ENCODE results near the gene SERINC3.

Gene SERINC3

DNA sequence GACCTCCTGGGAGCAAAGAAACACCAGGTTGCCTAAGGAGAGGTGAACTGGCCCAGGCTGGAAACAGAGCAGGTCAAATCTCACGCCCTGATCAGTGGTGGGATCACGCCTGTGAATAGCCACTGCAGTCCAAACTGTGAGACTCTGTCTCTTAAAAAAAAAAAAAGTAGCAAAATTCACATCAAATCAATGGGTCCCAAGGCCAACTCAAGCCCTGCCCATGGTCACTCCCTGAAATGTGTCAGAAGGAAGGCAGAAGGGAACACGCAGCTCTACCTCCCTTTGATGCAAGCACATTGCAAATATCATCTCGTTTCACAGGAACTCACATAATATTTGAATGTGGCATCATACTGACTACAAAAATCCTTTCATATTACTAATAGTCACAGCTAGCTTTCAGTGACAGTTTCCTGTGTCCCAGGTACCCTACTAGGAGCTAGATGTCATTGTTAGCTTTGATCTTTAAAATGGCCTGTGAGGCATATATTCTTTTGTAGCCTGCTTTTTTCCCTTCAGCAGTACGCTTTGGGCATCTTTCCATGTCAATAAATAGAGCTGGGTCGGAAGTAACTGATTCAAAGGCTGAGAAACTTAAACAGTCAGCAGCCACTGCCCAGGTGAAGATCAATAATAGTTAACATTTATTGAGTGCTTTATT, 60.6 kb downstream of the SERINC3 start:
- no peak for DNase-seq

DNA sequence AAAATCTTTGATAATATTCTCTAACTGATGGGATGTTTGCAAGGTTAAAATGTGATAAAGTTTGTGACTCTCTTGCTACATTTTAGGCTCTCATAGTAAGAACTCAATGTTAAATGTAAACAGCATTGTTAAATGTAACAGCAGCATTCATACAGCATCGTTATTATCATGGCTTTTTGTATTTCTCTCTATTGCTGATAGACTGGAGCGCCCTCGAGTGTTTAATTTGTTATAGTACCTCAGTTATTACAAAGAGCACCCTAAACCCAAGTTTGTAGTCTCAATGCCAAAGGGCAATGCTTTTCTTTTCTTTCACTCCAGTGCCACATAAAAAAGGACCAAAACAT, 61.1 kb downstream of the SERINC3 start:
- peak; percentile 12 for DNase-seq

DNA sequence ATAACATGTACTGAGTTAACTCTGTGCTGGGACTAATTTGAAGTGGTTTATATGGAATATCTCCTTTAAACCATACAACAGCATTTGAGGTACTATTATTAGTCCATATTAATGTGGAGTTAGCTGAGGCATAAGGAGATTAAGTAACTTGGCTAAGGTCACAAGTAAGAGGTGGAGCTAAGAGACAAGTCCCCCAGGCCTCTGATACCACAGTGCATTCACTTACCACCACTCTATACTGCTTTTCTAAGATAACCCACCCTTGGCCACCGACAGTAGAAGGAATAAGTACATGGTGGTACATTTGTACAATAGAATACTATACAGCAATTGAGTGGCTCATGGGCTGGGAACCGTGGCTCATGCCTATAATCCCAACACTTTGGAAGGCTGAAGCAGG, 62.6 kb downstream of the SERINC3 start:
- no peak for DNase-seq

DNA sequence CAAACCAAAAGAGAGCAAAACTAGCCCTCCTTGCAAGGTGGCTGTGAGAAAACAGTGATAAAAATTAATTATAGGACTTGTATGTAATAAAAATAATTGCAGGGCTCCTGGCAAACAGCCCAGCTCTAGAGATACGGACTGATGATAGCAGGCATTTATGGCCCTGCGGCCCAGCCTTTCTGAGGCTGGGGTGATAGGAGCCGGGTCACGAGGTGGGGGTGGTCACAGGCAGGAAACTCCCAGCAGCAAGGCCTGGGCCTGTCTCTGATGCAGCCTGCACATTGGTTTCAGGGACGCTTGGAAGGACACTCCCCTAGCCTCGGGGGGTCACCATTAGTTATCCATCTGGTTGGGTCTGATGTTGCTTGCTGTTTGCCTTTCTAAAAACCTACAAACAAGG, 64.9 kb downstream of the SERINC3 start:
- DNase-seq, result no peak

DNA sequence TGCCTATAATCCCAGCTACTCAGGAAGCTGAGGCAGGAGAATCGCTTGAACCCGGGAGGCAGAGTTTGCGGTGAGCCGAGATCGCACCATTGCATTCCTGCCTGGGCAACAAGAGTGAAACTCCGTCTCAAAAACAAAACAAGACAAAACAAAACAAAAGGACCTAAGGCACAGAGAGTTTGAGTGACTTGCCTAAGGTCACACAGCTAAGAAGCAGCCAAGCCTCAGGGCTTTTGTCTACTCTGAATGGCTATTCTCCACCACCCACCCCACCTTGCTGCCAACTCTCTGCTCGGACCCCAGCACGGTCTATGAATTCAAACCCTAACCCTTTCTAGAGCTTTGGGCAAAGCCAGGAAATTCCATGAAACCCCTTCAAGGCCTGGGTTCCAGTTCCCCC, 65.3 kb downstream of the SERINC3 start:
- DNase-seq, result no peak

DNA sequence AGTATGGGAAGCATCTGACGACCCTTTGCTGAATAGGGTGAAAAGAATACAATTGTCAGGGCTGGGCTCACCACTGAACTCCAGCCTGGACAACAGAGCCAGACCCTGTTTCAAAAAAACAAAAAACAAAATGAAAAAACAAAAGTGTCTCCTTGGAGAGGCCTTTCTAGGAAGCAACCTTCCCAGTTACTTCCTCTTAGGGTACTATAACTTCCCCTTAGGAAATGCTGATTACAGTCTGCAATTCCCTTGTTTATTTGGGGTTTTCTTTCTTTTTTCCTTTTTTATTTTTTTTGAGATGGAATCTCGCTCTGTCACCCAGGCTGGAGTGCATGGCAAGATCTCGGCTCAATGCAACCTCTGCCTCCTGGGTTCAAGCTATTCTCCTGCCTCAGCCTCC, 66.7 kb downstream of the SERINC3 start:
- DNase-seq, result no peak

DNA sequence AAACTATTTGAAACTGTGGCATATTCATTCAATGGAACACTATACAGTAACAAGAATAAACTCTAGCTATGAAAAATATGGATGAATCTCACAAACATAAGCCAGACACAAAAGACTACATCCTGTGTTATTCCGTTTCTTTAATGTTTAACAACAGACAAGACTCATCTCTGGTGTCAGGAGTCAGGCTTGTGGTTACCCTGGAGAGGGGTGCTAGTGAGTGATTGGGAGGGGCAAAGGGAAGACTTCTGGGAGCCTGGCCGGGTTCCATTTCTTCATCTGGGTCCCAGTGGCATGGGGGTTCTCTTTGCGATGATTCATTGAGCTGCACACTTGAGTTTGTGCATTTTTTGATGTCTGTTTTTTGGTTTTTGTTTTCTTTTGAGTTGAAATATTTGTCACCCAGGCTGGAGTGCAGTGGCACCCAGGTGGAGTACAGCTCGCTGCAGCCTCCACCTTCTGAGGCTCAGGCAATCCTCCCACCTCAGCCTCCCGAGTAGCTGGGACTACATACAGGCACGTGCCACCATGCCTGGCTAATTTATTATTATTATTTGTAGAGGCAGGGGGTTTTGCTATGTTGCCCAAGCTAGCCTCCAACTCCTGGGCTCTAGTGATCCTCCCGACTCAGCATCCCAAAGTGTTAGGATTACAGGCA, 67.4 kb downstream of the SERINC3 start:
- DNase-seq, result no peak

DNA sequence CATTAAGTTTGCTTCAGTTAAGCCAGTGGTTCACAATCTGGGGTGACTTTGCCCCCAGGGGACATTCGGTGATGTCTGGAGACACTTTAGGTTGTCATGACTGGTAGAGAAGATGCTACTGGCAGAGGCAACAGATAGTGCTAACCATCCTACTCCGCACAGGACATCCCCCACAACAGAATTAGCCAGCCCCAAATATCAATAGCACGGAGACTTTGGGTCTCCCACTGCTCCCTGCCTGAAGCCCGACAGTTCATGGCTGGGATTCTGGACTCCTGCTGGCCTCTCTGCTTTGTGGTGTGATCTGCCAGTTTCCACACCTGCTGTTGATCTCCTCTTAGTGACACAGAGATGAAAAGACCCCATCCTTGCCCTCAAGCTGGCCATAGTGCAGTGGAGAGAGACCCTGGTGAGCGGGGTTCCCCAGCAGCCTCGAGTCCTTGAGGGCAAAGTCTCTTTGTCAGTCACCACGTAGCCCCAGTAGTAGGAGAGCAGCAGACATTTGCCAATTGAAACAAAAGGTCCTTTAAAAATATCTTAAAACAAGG, 70.9 kb downstream of the SERINC3 start:
- DNase-seq, result no peak

DNA sequence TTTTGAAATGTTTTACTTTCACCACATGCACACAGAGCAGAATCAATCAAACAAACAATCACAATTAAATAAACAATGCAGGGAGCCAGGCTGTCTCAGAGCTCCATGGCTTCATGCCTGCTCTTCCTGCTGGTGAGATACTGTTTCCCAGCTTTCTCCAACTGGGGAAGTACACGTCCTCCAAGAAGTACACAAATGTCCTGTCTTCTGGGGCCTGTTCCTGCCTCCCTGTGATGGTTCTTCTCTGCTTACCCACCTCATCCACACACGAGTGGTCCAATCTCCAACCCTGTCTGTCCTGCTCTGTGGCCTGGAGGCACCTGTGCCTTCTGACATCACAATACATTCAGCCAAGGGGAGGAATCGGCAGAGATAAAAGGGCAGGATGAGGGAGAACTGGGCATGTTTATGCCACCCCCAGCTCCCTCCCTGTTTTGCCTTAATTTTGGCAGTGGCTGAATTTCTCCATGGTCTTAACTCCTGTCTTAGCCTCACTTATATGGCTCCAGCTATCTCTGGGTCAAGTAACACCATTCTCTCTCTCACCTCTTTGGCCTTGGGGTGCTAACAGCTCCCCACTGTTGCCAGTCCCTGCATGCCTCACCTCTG, 71.5 kb downstream of the SERINC3 start:
- DNase-seq, result no peak

DNA sequence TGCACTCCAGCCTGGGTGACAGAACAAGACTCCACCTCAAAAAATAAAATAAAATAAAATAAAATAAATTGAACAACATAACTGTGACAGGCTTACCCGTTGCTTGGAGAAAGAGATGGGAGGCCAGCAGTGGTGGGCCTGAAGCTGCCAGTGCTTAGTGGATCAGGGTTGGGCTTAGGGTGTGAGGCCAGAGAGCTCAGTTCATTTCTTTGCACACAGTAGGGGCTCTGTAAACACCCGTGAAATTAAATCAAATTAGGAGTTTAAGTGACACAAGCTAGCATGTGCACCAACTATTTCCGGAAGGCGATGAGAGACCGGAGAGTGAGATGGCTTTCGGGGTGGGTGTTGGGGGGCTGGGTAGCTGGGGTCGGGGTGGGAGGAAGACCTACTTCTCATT, 72.0 kb downstream of the SERINC3 start:
- no peak for DNase-seq

DNA sequence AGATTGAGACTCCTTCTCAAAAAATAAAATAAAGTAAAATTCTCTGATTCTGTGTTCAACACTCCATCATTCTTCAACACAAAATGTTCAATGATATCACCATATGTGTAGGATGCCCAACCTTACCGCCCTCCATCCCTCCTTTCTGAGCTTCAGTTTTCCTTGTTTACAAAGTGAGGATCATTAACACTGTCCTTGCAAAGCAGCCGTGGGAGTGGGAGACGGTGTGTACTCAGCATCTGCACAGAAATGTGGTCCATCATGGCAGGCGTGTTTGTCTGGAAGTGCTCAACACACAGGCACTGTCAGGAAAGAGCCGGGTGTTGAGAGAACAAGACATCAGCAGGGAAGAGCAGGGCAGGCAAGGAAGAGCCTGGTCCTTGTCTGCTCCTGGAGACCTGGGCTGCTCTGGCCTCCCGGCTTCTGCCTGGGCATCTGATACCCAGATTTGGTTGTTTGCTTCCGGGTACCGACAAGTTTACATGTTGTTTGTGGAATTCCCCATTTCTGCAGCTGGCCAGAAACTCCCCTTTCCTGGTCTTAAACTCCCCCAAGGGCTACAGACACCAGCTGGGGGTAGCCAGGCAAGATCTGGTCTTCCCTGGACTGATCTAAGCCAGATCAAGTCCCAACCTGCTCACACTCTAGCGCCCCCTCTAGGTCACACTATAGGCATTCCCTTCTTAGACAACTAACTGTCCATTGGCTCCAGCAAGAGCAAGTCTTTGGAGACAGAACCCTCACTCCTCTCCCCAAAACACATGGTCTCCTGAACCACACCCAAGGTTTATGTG, 72.9 kb downstream of the SERINC3 start:
- no peak for DNase-seq

DNA sequence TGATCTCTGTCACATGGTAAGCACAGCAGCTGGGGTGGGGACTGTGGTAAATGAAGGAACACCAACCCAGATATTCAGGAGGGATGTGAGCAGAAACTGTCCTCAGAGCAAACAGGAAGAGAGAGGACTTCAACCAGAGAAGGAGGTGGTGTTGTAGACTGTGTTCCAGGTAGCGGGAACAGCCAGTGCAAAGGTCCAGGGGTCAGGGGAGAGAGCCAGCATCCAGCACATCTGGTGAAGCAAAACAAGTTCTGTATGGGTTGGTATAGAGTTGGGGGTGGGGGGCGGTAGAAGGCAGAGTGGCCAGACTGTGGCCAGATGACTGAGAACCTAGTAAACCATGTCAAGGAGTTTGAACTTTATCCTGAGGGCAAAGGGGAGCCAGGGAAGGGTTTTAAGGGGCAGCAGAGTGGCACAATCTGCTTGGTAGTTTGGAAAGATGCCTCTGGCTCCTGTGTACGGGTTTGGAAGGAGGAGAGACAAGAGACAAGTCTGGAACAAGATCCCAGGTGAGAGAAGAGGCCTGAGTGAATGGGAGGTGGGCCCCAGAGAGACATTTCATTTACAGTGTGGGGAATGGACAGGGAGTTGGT, 73.9 kb downstream of the SERINC3 start:
- no peak for DNase-seq

Data from SHP77 treated with DMSO at 0.1 percent for 48 hours (cell line).